HCT116 (cell line): Measurements from ENCODE around the gene FRMD4A. TPM values are rescaled to one million over a fixed set of nuclear protein-coding genes. Genes with fewer than 3 reads are reported as not detected.

Experiments used
- ATAC-seq: fragments of 200-7000 bp; cut with Tn5 transposase; 2 replicates; pipeline ENCODE4 v1.9.1; 2020; ENCODE audit warnings: mild to moderate bottlenecking, moderate library complexity
- BruUV-seq: library from RNA; stranded (reverse); fragments of 400-500 nt; replicated peaks from 2 replicates; lab custom pipeline; 2021; lab: Mats Ljungman, UMichigan
- CTCF ChIA-PET: fragments of 300-600 bp; sonication (Branson Sonifier 250); formaldehyde crosslinking; loops from one replicate; lab custom pipeline; 2021; ENCODE audit warnings: antibody characterized with exemption; lab: Charles Lee
- POLR2A ChIA-PET: fragments of 300-600, 350-600 bp; sonication (Branson Sonifier 250); formaldehyde crosslinking; loops from one replicate; lab custom pipeline; 2021; ENCODE audit warnings: antibody characterized with exemption; lab: Charles Lee
- RAD21 ChIA-PET, 2 experiments: fragments of 300-600 bp; sonication (Branson Sonifier 250); formaldehyde crosslinking; loops; one replicate each; lab custom pipeline; 2023; ENCODE audit warnings: low total read pairs in 2 of 2; ENCODE audit not compliant: uncharacterized antibody in 2 of 2, unreplicated experiment in 2 of 2, low non-redundant PET in 1 of 2; lab: Charles Lee
- DNase-seq: peaks from one replicate; pipeline ENCODE4 v3.0.0-alpha.2; 2010; ENCODE audit warnings: low read depth, low spot score
- H2AFZ ChIP-seq: fragments of 200-600 bp; shearing (Covaris generic), sonication (generic); 2 replicates; pipeline ENCODE4 v1.6.1; 2017; ENCODE audit warnings: low read depth, mixed run types, mixed read lengths, antibody characterized with exemption, low read length; ENCODE audit not compliant: poor library complexity, severe bottlenecking
- H3K27ac ChIP-seq: 2 replicates; pipeline ENCODE4 v1.5.1; 2012; ENCODE audit warnings: low read depth, low read length
- H3K27me3 ChIP-seq: fragments of 200-600 bp; sonication (generic); 2 replicates; pipeline ENCODE4 v1.6.1; 2016; ENCODE audit warnings: mixed run types, low read length, mixed read lengths; ENCODE audit not compliant: insufficient read depth
- H3K36me3 ChIP-seq, 2 experiments: fragments of 200-500 bp in 1 of 2; fragments of 200-600 bp in 1 of 2; sonication (Bioruptor generic) in 1 of 2; sonication (generic) in 1 of 2; 2 replicates each; pipeline versions ENCODE4 v1.5.1 to v1.6.1; 2014 to 2016; ENCODE audit warnings: low read length in 2 of 2, inconsistent platforms in 1 of 2, mixed read lengths in 1 of 2, mixed run types in 1 of 2; ENCODE audit not compliant: insufficient read depth in 2 of 2, control insufficient read depth in 1 of 2
- H3K4me1 ChIP-seq, 2 experiments: fragments of 200-600 bp in 1 of 2; sonication (generic) in 1 of 2; 2 replicates each; pipeline versions ENCODE4 v1.5.1 to v1.6.1; 2012 to 2017; ENCODE audit warnings: low read length in 2 of 2, inconsistent platforms in 1 of 2, mild to moderate bottlenecking in 1 of 2, mixed read lengths in 1 of 2, mixed run types in 1 of 2, moderate library complexity in 1 of 2; ENCODE audit not compliant: insufficient read depth in 2 of 2, control insufficient read depth in 1 of 2
- H3K4me2 ChIP-seq: fragments of 200-600 bp; sonication (generic); 2 replicates; pipeline ENCODE4 v1.6.1; 2017; ENCODE audit warnings: mixed run types, low read length, mixed read lengths
- H3K4me3 ChIP-seq, 2 experiments: fragments of 200-600 bp in 1 of 2; sonication (generic) in 1 of 2; replicated peaks in 1 of 2; 2 replicates each; pipeline ENCODE4 v1.5.1; 2011 to 2016; ENCODE audit warnings: low read length in 2 of 2, control low read depth in 1 of 2, low read depth in 1 of 2, mild to moderate bottlenecking in 1 of 2, mixed read lengths in 1 of 2, mixed run types in 1 of 2
- H3K79me2 ChIP-seq: fragments of 200-600 bp; sonication (generic); 2 replicates; pipeline ENCODE4 v1.6.1; 2017; ENCODE audit warnings: mild to moderate bottlenecking, mixed run types, low read length, moderate library complexity, mixed read lengths; ENCODE audit not compliant: insufficient read depth
- H3K9ac ChIP-seq: fragments of 200-600 bp; sonication (generic); 2 replicates; pipeline ENCODE4 v1.6.1; 2016; ENCODE audit warnings: low read length, mixed read lengths
- H3K9me2 ChIP-seq: fragments of 200-600 bp; sonication (generic), shearing (Covaris generic); 2 replicates; pipeline ENCODE4 v1.6.1; 2017; ENCODE audit warnings: mixed run types, mild to moderate bottlenecking, moderate library complexity; ENCODE audit not compliant: insufficient read depth
- H3K9me3 ChIP-seq, 2 experiments: fragments of 200-500 bp in 1 of 2; fragments of 200-600 bp in 1 of 2; sonication (Bioruptor generic) in 1 of 2; sonication (generic) in 1 of 2; 2 replicates each; pipeline ENCODE4 v1.6.1; 2014 to 2017; ENCODE audit warnings: low read length in 2 of 2, mixed read lengths in 2 of 2, inconsistent platforms in 1 of 2, low read depth in 1 of 2, mild to moderate bottlenecking in 1 of 2, mixed run types in 1 of 2, moderate library complexity in 1 of 2; ENCODE audit not compliant: control insufficient read depth in 1 of 2, insufficient read depth in 1 of 2
- H4K20me1 ChIP-seq: fragments of 200-600 bp; sonication (generic), shearing (Covaris generic); 2 replicates; pipeline ENCODE4 v1.6.1; 2017; ENCODE audit warnings: mixed run types, mild to moderate bottlenecking, moderate library complexity; ENCODE audit not compliant: insufficient read depth
- CEBPB ChIP-seq: IDR thresholded peaks from 2 replicates; pipeline ENCODE4 v1.6.1; 2012; ENCODE audit warnings: low read depth
- EGR1 ChIP-seq: IDR thresholded peaks from 2 replicates; pipeline ENCODE4 v1.6.1; 2012; ENCODE audit warnings: low read depth
- ELF1 ChIP-seq: IDR thresholded peaks from 2 replicates; pipeline ENCODE4 v1.6.1; 2012; ENCODE audit warnings: low read depth, borderline replicate concordance
- EZH2 ChIP-seq: fragments of 200-600 bp; sonication (generic); IDR thresholded peaks from 2 replicates; pipeline ENCODE4 v1.6.1; 2017; ENCODE audit warnings: antibody characterized with exemption, mixed run types
- EZH2phosphoT487 ChIP-seq: fragments of 200-600 bp; IDR thresholded peaks from 2 replicates; pipeline ENCODE4 v1.6.1; 2018; ENCODE audit warnings: antibody characterized with exemption, borderline replicate concordance
- FOSL1 ChIP-seq: IDR thresholded peaks from 2 replicates; pipeline ENCODE4 v1.6.1; 2012; ENCODE audit warnings: low read depth
- JUND ChIP-seq: IDR thresholded peaks from 2 replicates; pipeline ENCODE4 v1.6.1; 2012
- POLR2A ChIP-seq: IDR thresholded peaks from 2 replicates; pipeline ENCODE4 v1.7.0; 2011; ENCODE audit warnings: borderline replicate concordance; ENCODE audit not compliant: insufficient read depth, insufficient read length; ENCODE audit errors: extremely low read depth
- POLR2AphosphoS5 ChIP-seq: IDR thresholded peaks from 2 replicates; pipeline ENCODE4 v1.6.1; 2011; ENCODE audit warnings: mild to moderate bottlenecking, low read depth, low read length, moderate library complexity
- RAD21 ChIP-seq: IDR thresholded peaks from 2 replicates; pipeline ENCODE4 v1.6.1; 2012; ENCODE audit warnings: low read depth, mild to moderate bottlenecking
- SRF ChIP-seq: IDR thresholded peaks from 2 replicates; pipeline ENCODE4 v1.6.1; 2012; ENCODE audit warnings: low read depth
- TCF7L2 ChIP-seq: IDR thresholded peaks from 2 replicates; pipeline ENCODE4 v1.7.0; 2011; ENCODE audit warnings: borderline replicate concordance, inconsistent platforms; ENCODE audit not compliant: insufficient read depth, insufficient read length; ENCODE audit errors: extremely low read depth
- YY1 ChIP-seq: IDR thresholded peaks from 2 replicates; pipeline ENCODE4 v1.6.1; 2011; ENCODE audit warnings: low read length, low read depth, moderate library complexity, mild to moderate bottlenecking; ENCODE audit not compliant: insufficient replicate concordance; ENCODE audit errors: extremely low read depth
- ZFX ChIP-seq: fragments of 450-650 bp; IDR thresholded peaks from 2 replicates; pipeline ENCODE4 v1.6.1; 2017
- ZNF274 ChIP-seq: fragments of 200-500 bp; sonication (Bioruptor generic); IDR thresholded peaks from 2 replicates; pipeline ENCODE4 v1.6.1; 2014; ENCODE audit warnings: mild to moderate bottlenecking, low read depth, low read length, inconsistent platforms
- intact Hi-C: fragments of 100-400 bp; cut with micrococcal nuclease; formaldehyde crosslinking; loops from 2 replicates; pipeline ENCODE4 v1.10.0; 2022
- total RNA-seq: library from RNA; stranded (reverse); gene quantifications from one replicate; pipeline ENCODE4 v1.2.1, GENCODE V29; 2021; ENCODE audit not compliant: unreplicated experiment
- TF ChIP-seq, protein P1 (sequence below), 3 experiments: fragments of 200-600 bp in 1 of 3; sonication (generic) in 1 of 3; IDR thresholded peaks in 2 of 3; conservative IDR thresholded peaks in 1 of 3; 2 replicates each; pipeline ENCODE4 v1.5.1; 2012 to 2017; ENCODE audit warnings: low read depth in 2 of 3, low read length in 2 of 3, antibody characterized with exemption in 1 of 3, borderline replicate concordance in 1 of 3, control low read depth in 1 of 3, mild to moderate bottlenecking in 1 of 3, mixed read lengths in 1 of 3, mixed run types in 1 of 3, moderate library complexity in 1 of 3; ENCODE audit not compliant: insufficient read depth in 1 of 3
- TF ChIP-seq, protein P2 (sequence below): IDR thresholded peaks from 2 replicates; pipeline ENCODE4 v1.6.1; 2011; ENCODE audit warnings: mild to moderate bottlenecking, low read length, moderate library complexity; ENCODE audit not compliant: insufficient replicate concordance; ENCODE audit errors: extremely low read depth
- TF ChIP-seq, protein P3 (sequence below): IDR thresholded peaks from 2 replicates; pipeline ENCODE4 v1.6.1; 2012
- TF ChIP-seq, protein P4 (sequence below): IDR thresholded peaks from 2 replicates; pipeline ENCODE4 v1.6.1; 2012
- TF ChIP-seq, protein P5 (sequence below): IDR thresholded peaks from 2 replicates; pipeline ENCODE4 v1.6.1; 2012; ENCODE audit warnings: low read depth

Gene FRMD4A
- total RNA-seq, 1 experiment from 2014 or later: 0.20 TPM

DNA sequence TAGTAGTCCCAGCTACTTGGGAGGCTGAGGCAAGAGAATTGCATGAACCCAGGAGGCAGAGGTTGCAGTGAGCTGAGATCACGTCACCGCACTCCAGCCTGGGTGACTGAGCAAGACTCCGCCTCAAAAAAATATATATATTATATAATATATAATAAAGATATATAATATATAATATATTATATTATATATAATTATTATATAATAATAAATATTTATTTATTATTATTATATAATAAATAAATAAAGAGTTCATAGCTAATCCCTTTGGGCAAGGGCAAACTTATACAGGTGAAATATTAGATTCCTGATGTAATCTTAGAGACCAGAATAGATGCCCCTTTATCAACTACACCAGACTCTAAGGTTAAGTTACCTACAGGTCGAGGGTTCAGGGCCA is 558.7 kb downstream of the FRMD4A start:
- Histone ChIP-seq H3K4me2 (no peak overlapping the region), H3K4me1 (no peaks in the 10 kb centered on the region), H2AFZ (no peak overlapping the region), H3K27ac (no peak overlapping the region), H4K20me1 (no peaks in the 10 kb centered on the region), H3K27me3 (peaks cover 10% of the 10 kb centered on the region; the same call in 1 of the 2 replicates), H3K9me3 (no peaks in the 10 kb centered on the region), H3K36me3 (no peaks in the 10 kb centered on the region), H3K79me2 (no peaks in the 10 kb centered on the region), H3K9ac (no peak overlapping the region), H3K4me3 (no peak overlapping the region), H3K9me2 (no peaks in the 10 kb centered on the region)
- ChIA-PET RAD21 (no interaction called here), POLR2A (no interaction called here), CTCF (no interaction called here)
- no peak for TF ChIP-seq POLR2AphosphoS5
- TF ChIP-seq, protein P1, sequence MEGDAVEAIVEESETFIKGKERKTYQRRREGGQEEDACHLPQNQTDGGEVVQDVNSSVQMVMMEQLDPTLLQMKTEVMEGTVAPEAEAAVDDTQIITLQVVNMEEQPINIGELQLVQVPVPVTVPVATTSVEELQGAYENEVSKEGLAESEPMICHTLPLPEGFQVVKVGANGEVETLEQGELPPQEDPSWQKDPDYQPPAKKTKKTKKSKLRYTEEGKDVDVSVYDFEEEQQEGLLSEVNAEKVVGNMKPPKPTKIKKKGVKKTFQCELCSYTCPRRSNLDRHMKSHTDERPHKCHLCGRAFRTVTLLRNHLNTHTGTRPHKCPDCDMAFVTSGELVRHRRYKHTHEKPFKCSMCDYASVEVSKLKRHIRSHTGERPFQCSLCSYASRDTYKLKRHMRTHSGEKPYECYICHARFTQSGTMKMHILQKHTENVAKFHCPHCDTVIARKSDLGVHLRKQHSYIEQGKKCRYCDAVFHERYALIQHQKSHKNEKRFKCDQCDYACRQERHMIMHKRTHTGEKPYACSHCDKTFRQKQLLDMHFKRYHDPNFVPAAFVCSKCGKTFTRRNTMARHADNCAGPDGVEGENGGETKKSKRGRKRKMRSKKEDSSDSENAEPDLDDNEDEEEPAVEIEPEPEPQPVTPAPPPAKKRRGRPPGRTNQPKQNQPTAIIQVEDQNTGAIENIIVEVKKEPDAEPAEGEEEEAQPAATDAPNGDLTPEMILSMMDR (IDR thresholded peaks at IDR 0.05 in 2 of 3, conservative IDR thresholded peaks at IDR 0.05 in 1 of 3; ENCODE audit: borderline replicate concordance in 1 of 3, insufficient read depth in 1 of 3, low read depth in 2 of 3, low read length in 2 of 3): no peak
- TF ChIP-seq EZH2: no peak
- no peak for TF ChIP-seq ELF1
- no peak for TF ChIP-seq CEBPB
- TF ChIP-seq ZNF274: no peak
- no peak for TF ChIP-seq POLR2A
- TF ChIP-seq JUND: no peak
- TF ChIP-seq, protein P2, sequence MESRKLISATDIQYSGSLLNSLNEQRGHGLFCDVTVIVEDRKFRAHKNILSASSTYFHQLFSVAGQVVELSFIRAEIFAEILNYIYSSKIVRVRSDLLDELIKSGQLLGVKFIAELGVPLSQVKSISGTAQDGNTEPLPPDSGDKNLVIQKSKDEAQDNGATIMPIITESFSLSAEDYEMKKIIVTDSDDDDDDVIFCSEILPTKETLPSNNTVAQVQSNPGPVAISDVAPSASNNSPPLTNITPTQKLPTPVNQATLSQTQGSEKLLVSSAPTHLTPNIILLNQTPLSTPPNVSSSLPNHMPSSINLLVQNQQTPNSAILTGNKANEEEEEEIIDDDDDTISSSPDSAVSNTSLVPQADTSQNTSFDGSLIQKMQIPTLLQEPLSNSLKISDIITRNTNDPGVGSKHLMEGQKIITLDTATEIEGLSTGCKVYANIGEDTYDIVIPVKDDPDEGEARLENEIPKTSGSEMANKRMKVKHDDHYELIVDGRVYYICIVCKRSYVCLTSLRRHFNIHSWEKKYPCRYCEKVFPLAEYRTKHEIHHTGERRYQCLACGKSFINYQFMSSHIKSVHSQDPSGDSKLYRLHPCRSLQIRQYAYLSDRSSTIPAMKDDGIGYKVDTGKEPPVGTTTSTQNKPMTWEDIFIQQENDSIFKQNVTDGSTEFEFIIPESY: no peak
- no peak for TF ChIP-seq YY1
- TF ChIP-seq RAD21: no peak
- no peak for TF ChIP-seq SRF
- TF ChIP-seq EZH2phosphoT487: no peak
- TF ChIP-seq, protein P3, sequence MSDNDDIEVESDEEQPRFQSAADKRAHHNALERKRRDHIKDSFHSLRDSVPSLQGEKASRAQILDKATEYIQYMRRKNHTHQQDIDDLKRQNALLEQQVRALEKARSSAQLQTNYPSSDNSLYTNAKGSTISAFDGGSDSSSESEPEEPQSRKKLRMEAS: no peak
- TF ChIP-seq, protein P4, sequence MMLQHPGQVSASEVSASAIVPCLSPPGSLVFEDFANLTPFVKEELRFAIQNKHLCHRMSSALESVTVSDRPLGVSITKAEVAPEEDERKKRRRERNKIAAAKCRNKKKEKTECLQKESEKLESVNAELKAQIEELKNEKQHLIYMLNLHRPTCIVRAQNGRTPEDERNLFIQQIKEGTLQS: no peak
- TF ChIP-seq FOSL1: no peak
- no peak for TF ChIP-seq TCF7L2
- no peak for TF ChIP-seq EGR1
- TF ChIP-seq, protein P5, sequence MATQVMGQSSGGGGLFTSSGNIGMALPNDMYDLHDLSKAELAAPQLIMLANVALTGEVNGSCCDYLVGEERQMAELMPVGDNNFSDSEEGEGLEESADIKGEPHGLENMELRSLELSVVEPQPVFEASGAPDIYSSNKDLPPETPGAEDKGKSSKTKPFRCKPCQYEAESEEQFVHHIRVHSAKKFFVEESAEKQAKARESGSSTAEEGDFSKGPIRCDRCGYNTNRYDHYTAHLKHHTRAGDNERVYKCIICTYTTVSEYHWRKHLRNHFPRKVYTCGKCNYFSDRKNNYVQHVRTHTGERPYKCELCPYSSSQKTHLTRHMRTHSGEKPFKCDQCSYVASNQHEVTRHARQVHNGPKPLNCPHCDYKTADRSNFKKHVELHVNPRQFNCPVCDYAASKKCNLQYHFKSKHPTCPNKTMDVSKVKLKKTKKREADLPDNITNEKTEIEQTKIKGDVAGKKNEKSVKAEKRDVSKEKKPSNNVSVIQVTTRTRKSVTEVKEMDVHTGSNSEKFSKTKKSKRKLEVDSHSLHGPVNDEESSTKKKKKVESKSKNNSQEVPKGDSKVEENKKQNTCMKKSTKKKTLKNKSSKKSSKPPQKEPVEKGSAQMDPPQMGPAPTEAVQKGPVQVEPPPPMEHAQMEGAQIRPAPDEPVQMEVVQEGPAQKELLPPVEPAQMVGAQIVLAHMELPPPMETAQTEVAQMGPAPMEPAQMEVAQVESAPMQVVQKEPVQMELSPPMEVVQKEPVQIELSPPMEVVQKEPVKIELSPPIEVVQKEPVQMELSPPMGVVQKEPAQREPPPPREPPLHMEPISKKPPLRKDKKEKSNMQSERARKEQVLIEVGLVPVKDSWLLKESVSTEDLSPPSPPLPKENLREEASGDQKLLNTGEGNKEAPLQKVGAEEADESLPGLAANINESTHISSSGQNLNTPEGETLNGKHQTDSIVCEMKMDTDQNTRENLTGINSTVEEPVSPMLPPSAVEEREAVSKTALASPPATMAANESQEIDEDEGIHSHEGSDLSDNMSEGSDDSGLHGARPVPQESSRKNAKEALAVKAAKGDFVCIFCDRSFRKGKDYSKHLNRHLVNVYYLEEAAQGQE: no peak
- no peak for TF ChIP-seq ZFX
- no peak for ATAC-seq
- no TSS peak for BruUV-seq
- DNase-seq: no peak
- intact Hi-C loops: no loop called here
